Loucy (cell line): ENCODE measurements around the gene TMPRSS6.

Experiments used
- H2AFZ ChIP-seq: fragments of 200-600 bp; sonication (generic); 2 replicates; pipeline ENCODE4 v1.6.0; 2016; ENCODE audit warnings: antibody characterized with exemption, mild to moderate bottlenecking, low read length, moderate library complexity
- H3F3A ChIP-seq: fragments of 200-600 bp; 2 replicates; pipeline ENCODE4 v1.6.0; 2016; ENCODE audit warnings: antibody characterized with exemption, low read depth, mild to moderate bottlenecking
- H3K27me3 ChIP-seq: fragments of 200-600 bp; sonication (generic); 2 replicates; pipeline ENCODE4 v1.6.1; 2014; ENCODE audit warnings: low read length, mild to moderate bottlenecking; ENCODE audit not compliant: insufficient read depth, poor library complexity, severe bottlenecking
- H3K36me3 ChIP-seq: fragments of 200-600 bp; sonication (generic); 2 replicates; pipeline ENCODE4 v1.6.1; 2016; ENCODE audit warnings: low read length; ENCODE audit not compliant: insufficient read depth
- H3K4me1 ChIP-seq: fragments of 200-600 bp; sonication (generic); 2 replicates; pipeline ENCODE4 v1.5.1; 2014; ENCODE audit warnings: low read length, mild to moderate bottlenecking; ENCODE audit not compliant: insufficient read depth, poor library complexity, severe bottlenecking
- H3K4me2 ChIP-seq: fragments of 200-600 bp; sonication (generic); 2 replicates; pipeline ENCODE4 v1.6.0; 2014; ENCODE audit warnings: antibody characterized with exemption, low read length, low read depth, mild to moderate bottlenecking; ENCODE audit not compliant: poor library complexity, severe bottlenecking
- H3K4me3 ChIP-seq: fragments of 200-600 bp; sonication (generic); 2 replicates; pipeline ENCODE4 v1.5.1; 2014; ENCODE audit warnings: low read length, mild to moderate bottlenecking, mixed read lengths; ENCODE audit not compliant: poor library complexity, severe bottlenecking
- H3K79me2 ChIP-seq: fragments of 200-600 bp; sonication (generic); 2 replicates; pipeline ENCODE4 v1.6.1; 2014; ENCODE audit warnings: low read length; ENCODE audit not compliant: insufficient read depth
- H3K9ac ChIP-seq: fragments of 200-600 bp; sonication (generic); 2 replicates; pipeline ENCODE4 v1.6.0; 2014; ENCODE audit warnings: mild to moderate bottlenecking, low read depth, low read length, moderate library complexity; ENCODE audit not compliant: poor library complexity, severe bottlenecking
- H3K9me2 ChIP-seq: fragments of 200-600 bp; sonication (generic); replicated peaks from 2 replicates; pipeline ENCODE4 v1.6.1; 2016; ENCODE audit warnings: low read depth, low read length, mixed read lengths
- H3K9me3 ChIP-seq: fragments of 200-600 bp; sonication (generic); 2 replicates; pipeline ENCODE4 v1.6.1; 2014; ENCODE audit warnings: mild to moderate bottlenecking, antibody characterized with exemption, low read length, low read depth; ENCODE audit not compliant: insufficient read depth
- H4K20me1 ChIP-seq: fragments of 200-600 bp; sonication (generic); 2 replicates; pipeline ENCODE4 v1.6.0; 2014; ENCODE audit warnings: antibody characterized with exemption, low read length, mild to moderate bottlenecking; ENCODE audit not compliant: insufficient read depth, poor library complexity, severe bottlenecking
- CTCF ChIP-seq: fragments of 200-600 bp; sonication (generic); conservative IDR thresholded peaks from 2 replicates; pipeline ENCODE4 v1.5.1; 2014; ENCODE audit warnings: mild to moderate bottlenecking, antibody characterized with exemption, low read length
- EZH2phosphoT487 ChIP-seq: fragments of 200-600 bp; IDR thresholded peaks from 2 replicates; pipeline ENCODE4 v1.6.1; 2018; ENCODE audit warnings: antibody characterized with exemption, mild to moderate bottlenecking, moderate library complexity, borderline replicate concordance

Gene TMPRSS6

DNA sequence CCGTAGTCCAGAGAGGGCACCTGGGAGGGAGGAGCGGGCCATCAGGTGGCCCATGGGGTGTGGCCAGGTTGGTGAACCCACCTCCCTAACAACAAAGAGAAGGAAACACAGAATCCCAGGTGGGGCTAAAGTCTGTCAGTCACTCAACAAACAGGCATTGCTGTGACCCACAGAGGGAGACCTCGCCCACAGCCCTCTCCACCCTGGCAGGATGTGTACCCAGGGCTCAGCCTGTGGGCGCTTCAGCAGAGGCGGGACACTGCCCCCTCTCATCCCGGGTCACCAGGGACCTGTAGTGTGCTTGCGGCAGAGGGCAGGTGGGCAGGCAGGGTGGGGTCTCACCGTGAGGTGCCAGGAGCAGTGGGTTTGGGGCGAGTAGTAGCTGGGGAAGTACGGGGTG is 25.1 kb downstream of the TMPRSS6 start:
- Histone ChIP-seq H3K4me3 (no peak overlapping the region), H3K79me2 (no peaks in the 10 kb centered on the region), H3K4me1 (peaks cover 9% of the 10 kb centered on the region), H4K20me1 (no peaks in the 10 kb centered on the region), H3K36me3 (no peaks in the 10 kb centered on the region), H3K4me2 (no peak overlapping the region), H3F3A (no peaks in the 10 kb centered on the region), H3K9me3 (no peaks in the 10 kb centered on the region), H3K9ac (no peak overlapping the region), H3K9me2 (no peaks in the 10 kb centered on the region), H3K27me3 (no peaks in the 10 kb centered on the region), H2AFZ (no peak overlapping the region)
- TF ChIP-seq EZH2phosphoT487, result no peak
- TF ChIP-seq CTCF, result no peak

DNA sequence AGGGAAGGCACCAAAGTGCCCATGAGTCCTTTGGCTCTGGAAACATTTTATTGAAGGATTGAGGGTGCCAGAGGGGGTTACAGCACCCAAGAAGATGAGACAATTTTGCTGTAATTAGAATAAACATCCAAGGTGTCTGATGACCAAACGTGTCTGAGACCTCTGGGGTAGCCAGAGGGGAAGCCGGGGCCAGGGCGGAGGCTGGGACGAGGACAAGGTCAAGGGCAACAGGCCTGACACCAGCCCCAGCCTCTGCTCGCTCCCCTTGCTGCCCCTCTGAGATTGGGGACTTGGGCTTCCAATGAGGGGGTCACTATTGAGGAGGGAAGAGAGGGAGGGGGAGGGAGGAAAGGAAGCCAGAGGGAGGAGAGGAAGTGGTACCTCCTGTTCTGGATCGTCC is 25.6 kb downstream of the TMPRSS6 start:
- no peak overlapping the region for H3K4me2 ChIP-seq
- H3F3A ChIP-seq, result no peaks in the 10 kb centered on the region
- no peaks in the 10 kb centered on the region for H3K27me3 ChIP-seq
- H3K4me1 ChIP-seq, result peaks cover 13% of the 10 kb centered on the region
- no peaks in the 10 kb centered on the region for H3K36me3 ChIP-seq
- no peak overlapping the region for H3K9ac ChIP-seq
- no peaks in the 10 kb centered on the region for H3K9me2 ChIP-seq
- no peak overlapping the region for H2AFZ ChIP-seq
- no peak overlapping the region for H3K4me3 ChIP-seq
- no peaks in the 10 kb centered on the region for H3K79me2 ChIP-seq
- no peaks in the 10 kb centered on the region for H3K9me3 ChIP-seq
- H4K20me1 ChIP-seq, result no peaks in the 10 kb centered on the region
- no peak for TF ChIP-seq EZH2phosphoT487
- no peak for TF ChIP-seq CTCF

GRCh38 chr22:37082251-37082873 is 27.2 kb downstream of the TMPRSS6 start:
- no peaks in the 10 kb centered on the region for H3K79me2 ChIP-seq
- no peak overlapping the region for H3K4me2 ChIP-seq
- no peaks in the 10 kb centered on the region for H3K36me3 ChIP-seq
- no peaks in the 10 kb centered on the region for H3K27me3 ChIP-seq
- no peak overlapping the region for H3K4me3 ChIP-seq
- H4K20me1 ChIP-seq, result no peaks in the 10 kb centered on the region
- H3K4me1 ChIP-seq, result peaks cover 20% of the 10 kb centered on the region
- no peaks in the 10 kb centered on the region for H3F3A ChIP-seq
- no peaks in the 10 kb centered on the region for H3K9me3 ChIP-seq
- TF ChIP-seq CTCF, result no peak
- no peak for TF ChIP-seq EZH2phosphoT487
- no peaks in the 10 kb centered on the region for H3K9me2 ChIP-seq
- H3K9ac ChIP-seq, result no peak overlapping the region
- H2AFZ ChIP-seq, result no peak overlapping the region
